ENCODE results near the gene JMJD1C.

The JMJD1C gene

GRCh38 chr10:63318491-63318890, 147.3 kb downstream of the JMJD1C start:
- no peaks in the 10 kb centered on the region for H3K4me1 ChIP-seq
- H3K9me3 ChIP-seq (ENCODE audit: control insufficient read depth, low read length) = no peaks in the 10 kb centered on the region
- TF ChIP-seq CTCF (IDR thresholded peaks at IDR 0.05) = no peak
- no peak overlapping the region for H2AFZ ChIP-seq
- no peak overlapping the region for H3K27ac ChIP-seq
- H3K36me3 ChIP-seq (ENCODE audit: control insufficient read depth, insufficient read depth, low read length) = no peaks in the 10 kb centered on the region
- H3K4me3 ChIP-seq (ENCODE audit: low read depth, low read length) = no peak overlapping the region
- no peak overlapping the region for H3K9ac ChIP-seq
- H3K79me2 ChIP-seq = peaks cover 31% of the 10 kb centered on the region
- no peaks in the 10 kb centered on the region for H3K27me3 ChIP-seq (ENCODE audit: control insufficient read depth, insufficient read depth, low read length)
- H3K4me2 ChIP-seq (ENCODE audit: low read length) = no peak overlapping the region

GRCh38 chr10:63314020-63314419, 151.8 kb downstream of the JMJD1C start:
- Histone ChIP-seq H3K4me3 (ENCODE audit: low read depth, low read length) (no peak overlapping the region), H2AFZ (no peak overlapping the region), H3K36me3 (ENCODE audit: control insufficient read depth, insufficient read depth, low read length) (no peaks in the 10 kb centered on the region), H3K4me1 (no peaks in the 10 kb centered on the region), H3K79me2 (peaks cover 17% of the 10 kb centered on the region), H3K27me3 (ENCODE audit: control insufficient read depth, insufficient read depth, low read length) (no peaks in the 10 kb centered on the region), H3K27ac (no peak overlapping the region), H3K9ac (no peak overlapping the region), H3K4me2 (ENCODE audit: low read length) (no peak overlapping the region), H3K9me3 (ENCODE audit: control insufficient read depth, low read length) (no peaks in the 10 kb centered on the region)
- TF ChIP-seq CTCF (IDR thresholded peaks at IDR 0.05) = no peak

GRCh38 chr10:63313066-63313717, 152.6 kb downstream of the JMJD1C start:
- H3K9me3 ChIP-seq (ENCODE audit: control insufficient read depth, low read length) = no peaks in the 10 kb centered on the region
- no peaks in the 10 kb centered on the region for H3K4me1 ChIP-seq
- no peak overlapping the region for H2AFZ ChIP-seq

GRCh38 chr10:63308628-63309027, 157.1 kb downstream of the JMJD1C start:
- Histone ChIP-seq H3K27ac (no peak overlapping the region), H3K4me1 (no peaks in the 10 kb centered on the region), H3K27me3 (ENCODE audit: control insufficient read depth, insufficient read depth, low read length) (no peaks in the 10 kb centered on the region), H3K4me2 (ENCODE audit: low read length) (no peak overlapping the region), H3K79me2 (peaks cover 22% of the 10 kb centered on the region), H3K4me3 (ENCODE audit: low read depth, low read length) (no peak overlapping the region), H3K9me3 (ENCODE audit: control insufficient read depth, low read length) (no peaks in the 10 kb centered on the region), H2AFZ (no peak overlapping the region), H3K9ac (no peak overlapping the region), H3K36me3 (ENCODE audit: control insufficient read depth, insufficient read depth, low read length) (no peaks in the 10 kb centered on the region)
- no peak for TF ChIP-seq CTCF (IDR thresholded peaks at IDR 0.05)

More at GRCh38 chr10:63313066-63313717, 152.6 kb downstream of the JMJD1C start:
- H3K79me2 ChIP-seq = peaks cover 15% of the 10 kb centered on the region
- H3K9ac ChIP-seq = no peak overlapping the region
- H3K4me2 ChIP-seq (ENCODE audit: low read length) = no peak overlapping the region
- no peaks in the 10 kb centered on the region for H3K27me3 ChIP-seq (ENCODE audit: control insufficient read depth, insufficient read depth, low read length)
- no peak for TF ChIP-seq CTCF (IDR thresholded peaks at IDR 0.05)
- H3K4me3 ChIP-seq (ENCODE audit: low read depth, low read length) = no peak overlapping the region
- H3K27ac ChIP-seq = no peak overlapping the region
- no peaks in the 10 kb centered on the region for H3K36me3 ChIP-seq (ENCODE audit: control insufficient read depth, insufficient read depth, low read length)

GRCh38 chr10:63304146-63304545, 161.6 kb downstream of the JMJD1C start:
- no peak overlapping the region for H3K4me3 ChIP-seq (ENCODE audit: low read depth, low read length)
- H3K36me3 ChIP-seq (ENCODE audit: control insufficient read depth, insufficient read depth, low read length) = no peaks in the 10 kb centered on the region
- no peak overlapping the region for H3K27ac ChIP-seq
- H3K79me2 ChIP-seq = peaks cover 40% of the 10 kb centered on the region
- peaks cover 10% of the 10 kb centered on the region for H3K4me1 ChIP-seq
- H3K9ac ChIP-seq = no peak overlapping the region
- H3K4me2 ChIP-seq (ENCODE audit: low read length) = no peak overlapping the region
- no peaks in the 10 kb centered on the region for H3K27me3 ChIP-seq (ENCODE audit: control insufficient read depth, insufficient read depth, low read length)
- TF ChIP-seq CTCF (IDR thresholded peaks at IDR 0.05) = no peak
- no peaks in the 10 kb centered on the region for H3K9me3 ChIP-seq (ENCODE audit: control insufficient read depth, low read length)
- no peak overlapping the region for H2AFZ ChIP-seq
